DND-41 (cell line): Measurements from ENCODE around the gene KIF2C.

Experiments used
- EZH2 ChIP-seq: IDR thresholded peaks from 3 replicates; pipeline ENCODE4 v1.6.1; 2012; ENCODE audit warnings: borderline replicate concordance, low read depth, mild to moderate bottlenecking, moderate library complexity, low read length, inconsistent platforms; ENCODE audit not compliant: severe bottlenecking
- TF ChIP-seq, protein P1 (sequence below): IDR thresholded peaks from 2 replicates; pipeline ENCODE4 v1.5.1; 2012; ENCODE audit warnings: borderline replicate concordance, low read length, moderate library complexity, mild to moderate bottlenecking; ENCODE audit not compliant: poor library complexity, severe bottlenecking; ENCODE audit errors: extremely low read depth

DNA sequence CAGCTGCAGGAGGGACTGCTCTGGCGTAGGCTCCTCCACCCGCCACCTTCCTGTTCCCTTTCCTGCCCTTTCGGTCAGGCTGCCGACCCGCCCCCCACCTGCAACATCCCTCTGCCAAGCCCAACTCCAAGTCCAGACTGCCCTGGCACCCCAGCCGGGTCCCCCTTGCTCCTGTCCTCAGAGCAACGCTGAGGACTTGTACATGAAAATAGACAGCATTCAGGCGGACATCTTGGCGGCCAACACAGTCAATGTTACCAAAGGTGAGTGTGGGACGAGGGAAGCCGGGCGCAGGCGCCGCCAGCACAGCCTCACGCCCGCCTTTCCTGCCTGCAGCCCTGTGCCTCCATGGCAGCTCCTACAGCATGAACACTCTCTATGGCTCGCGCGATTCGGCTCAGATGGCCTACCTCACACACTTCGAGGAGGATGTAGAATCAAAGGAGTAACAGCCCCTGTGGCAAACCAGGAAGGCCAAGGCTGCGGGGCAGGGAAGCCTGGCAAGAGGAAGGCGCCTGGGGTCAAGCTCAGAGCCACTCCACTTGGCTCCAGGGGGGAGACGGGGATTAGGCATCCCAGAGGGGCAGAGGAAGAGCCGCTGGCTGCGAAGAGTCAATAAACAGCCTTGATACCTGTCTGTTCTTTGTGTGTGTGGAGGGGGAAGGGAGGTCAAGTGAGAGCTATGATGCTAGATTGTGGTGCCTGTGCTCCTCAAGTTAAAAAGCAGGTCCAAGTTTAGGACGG is 14.5 kb upstream of the KIF2C start:
- TF ChIP-seq, protein P1, sequence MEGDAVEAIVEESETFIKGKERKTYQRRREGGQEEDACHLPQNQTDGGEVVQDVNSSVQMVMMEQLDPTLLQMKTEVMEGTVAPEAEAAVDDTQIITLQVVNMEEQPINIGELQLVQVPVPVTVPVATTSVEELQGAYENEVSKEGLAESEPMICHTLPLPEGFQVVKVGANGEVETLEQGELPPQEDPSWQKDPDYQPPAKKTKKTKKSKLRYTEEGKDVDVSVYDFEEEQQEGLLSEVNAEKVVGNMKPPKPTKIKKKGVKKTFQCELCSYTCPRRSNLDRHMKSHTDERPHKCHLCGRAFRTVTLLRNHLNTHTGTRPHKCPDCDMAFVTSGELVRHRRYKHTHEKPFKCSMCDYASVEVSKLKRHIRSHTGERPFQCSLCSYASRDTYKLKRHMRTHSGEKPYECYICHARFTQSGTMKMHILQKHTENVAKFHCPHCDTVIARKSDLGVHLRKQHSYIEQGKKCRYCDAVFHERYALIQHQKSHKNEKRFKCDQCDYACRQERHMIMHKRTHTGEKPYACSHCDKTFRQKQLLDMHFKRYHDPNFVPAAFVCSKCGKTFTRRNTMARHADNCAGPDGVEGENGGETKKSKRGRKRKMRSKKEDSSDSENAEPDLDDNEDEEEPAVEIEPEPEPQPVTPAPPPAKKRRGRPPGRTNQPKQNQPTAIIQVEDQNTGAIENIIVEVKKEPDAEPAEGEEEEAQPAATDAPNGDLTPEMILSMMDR, result no peak
- no peak for TF ChIP-seq EZH2
